CD4-positive, alpha-beta T cell treated with Interleukin-6 for 4 hours (primary cell): ENCODE measurements around the gene LSM11.
"Not testable (repeated sequence)": the region's sequence is repeated elsewhere in the genome, so short reads cannot be mapped to it uniquely, and the experiment has no call there.

ENCODE experiments used
- DNase-seq: peaks from one replicate; pipeline ENCODE4 v3.0.0-alpha.2; 2020; ENCODE audit warnings: mixed read lengths

The LSM11 gene

DNA sequence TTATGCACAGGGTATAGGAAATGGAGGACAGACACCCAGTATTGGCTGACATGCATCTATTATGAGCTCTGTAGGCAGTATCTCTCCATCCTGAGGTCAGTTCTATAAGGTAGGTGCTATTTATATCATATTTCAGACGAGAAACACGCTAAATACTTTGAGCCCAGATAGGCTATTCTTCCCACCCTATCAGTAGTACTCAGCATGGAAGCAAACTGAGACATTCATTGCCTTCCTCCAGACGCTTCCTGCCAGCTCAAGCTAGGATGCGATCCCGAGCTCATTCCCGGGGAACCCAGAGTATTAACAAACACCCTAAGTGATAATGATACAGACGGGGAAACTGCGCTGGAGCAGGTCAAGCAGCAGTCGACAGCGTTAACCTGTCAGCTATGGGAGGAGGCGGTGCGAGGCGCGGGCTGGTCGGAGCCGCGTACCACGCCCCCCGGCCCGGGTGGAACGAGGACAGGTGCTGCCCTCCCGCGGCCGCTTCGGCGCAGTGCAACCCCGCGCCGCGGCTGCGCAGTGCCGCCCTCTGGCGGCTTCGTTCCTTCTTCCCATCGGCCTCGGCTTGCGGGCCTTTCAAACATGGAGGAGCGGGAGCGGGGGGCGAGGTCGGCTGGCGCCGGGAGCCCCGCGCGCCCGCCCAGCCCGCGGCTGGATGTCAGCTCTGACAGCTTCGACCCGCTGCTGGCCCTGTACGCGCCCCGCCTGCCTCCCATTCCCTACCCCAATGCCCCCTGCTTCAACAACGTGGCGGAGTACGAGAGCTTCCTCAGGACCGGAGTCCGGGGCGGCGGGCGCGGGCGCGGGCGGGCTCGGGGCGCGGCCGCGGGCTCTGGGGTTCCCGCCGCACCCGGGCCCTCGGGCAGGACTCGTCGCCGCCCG lies at the start of gene LSM11:
Gene LSM11 (plus strand): TSS at position 550 of the 888 bp plus-strand sequence. CDS start 39 bp downstream, at position 589.
- DNase-seq: peak; percentile 94

DNA sequence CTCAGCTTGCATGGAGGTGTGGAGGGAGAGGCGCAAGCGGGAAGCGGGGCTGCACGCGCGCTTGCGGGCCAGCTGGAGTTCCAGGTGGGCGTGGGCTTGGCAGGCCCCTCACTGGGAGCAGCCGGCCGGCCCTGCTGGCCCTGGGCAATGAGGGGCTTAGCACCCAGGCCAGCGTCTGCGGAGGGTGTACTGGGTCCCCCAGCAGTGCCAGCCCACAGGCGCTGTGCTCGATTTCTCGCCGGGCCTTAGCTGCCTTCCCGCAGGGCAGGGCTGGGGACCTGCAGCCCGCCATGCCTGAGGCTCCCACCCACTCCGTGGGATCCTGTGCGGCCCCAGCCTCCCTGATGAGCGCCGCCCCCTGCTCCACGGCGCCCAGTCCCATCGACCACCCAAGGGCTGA lies 49.7 kb upstream of the LSM11 start:
- DNase-seq: not testable (repeated sequence)

DNA sequence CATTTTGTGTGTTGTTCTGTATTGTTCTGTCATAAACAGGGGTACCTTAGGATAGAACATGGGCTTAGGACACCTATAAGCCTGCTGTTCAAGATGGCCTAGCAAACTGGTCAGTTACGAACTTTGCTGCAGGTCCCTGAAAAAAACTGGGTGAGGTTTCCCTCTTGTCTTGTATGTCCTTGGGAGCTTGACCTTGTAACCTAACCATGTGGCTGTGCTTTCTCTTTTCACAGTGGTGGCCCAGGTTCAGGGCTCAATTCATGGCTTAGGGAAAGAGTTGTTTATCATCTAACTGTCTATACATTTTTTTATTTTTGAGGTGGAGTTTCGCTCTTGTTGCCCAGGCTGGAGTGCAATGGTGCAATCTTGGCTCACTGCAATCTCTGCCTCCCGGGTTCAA lies 47.4 kb upstream of the LSM11 start:
- DNase-seq: not testable (repeated sequence)

DNA sequence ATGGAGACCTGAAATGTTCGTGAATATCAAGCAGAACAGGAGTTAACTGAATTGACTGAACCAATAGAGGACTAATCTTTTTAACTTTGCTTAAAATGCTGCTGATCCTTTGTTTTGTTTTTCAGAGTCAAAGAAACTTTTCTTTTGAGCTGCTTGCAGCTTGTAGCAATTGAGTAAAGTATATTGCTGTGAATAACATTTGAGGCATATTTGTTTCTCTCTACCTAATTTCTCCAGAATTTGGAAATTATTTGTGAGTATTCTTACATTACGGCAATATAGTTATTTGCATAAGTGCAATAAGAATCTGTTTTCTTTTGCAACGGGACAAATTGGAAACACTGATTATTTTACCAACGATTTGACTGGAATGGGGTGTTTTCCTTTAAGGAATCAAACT lies 44.8 kb upstream of the LSM11 start:
- DNase-seq: not testable (repeated sequence)

- DNase-seq: no peak
These were observed 39.8 kb upstream of the LSM11 start for GRCh38 chr5:157703736-157704135.

- no peak for DNase-seq
These were observed 34.6 kb upstream of the LSM11 start for GRCh38 chr5:157708866-157709265.

DNA sequence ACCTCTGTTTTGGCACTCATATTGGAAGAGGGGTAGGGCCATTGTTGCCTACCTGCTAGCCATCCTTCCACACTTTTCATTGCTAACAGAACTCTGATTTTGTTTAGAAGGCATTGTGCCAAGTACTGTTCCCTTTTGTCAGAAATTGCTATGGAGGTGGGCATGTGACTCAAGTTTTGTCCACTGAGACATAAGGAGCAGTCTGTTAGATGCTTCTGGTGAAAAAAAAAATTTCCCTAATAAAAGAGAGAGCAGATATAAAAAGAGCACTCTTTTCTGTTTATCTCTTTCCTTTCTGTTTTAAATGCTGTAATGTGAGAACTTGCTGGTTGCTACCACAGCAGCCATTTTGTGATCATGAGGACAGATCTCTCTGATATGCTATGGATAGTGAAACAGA lies 34.2 kb upstream of the LSM11 start:
- DNase-seq: no peak

GRCh38 chr5:157710431-157710830 lies 33.1 kb upstream of the LSM11 start:
- no peak for DNase-seq

DNA sequence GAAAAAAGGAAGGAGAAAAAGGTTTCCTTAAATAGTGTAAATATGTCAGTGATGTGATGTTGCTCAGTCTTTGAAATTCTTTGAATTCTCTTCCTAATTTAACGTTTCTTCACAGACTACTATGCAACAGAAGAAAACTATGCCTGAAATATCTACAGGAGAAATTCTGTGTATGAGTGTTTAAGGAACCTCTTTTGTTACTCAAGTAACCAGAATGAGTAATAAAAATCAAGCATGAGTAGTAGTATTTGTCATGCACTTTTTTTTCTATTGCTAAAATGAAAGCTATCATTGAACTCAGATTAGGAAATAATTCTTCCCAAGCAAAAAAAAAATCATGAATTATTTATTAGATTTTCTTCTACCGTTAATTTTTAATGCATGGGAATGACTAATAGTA lies 32.6 kb upstream of the LSM11 start:
- DNase-seq: no peak

- DNase-seq: no peak
These were observed 29.5 kb upstream of the LSM11 start for GRCh38 chr5:157713830-157714595.

DNA sequence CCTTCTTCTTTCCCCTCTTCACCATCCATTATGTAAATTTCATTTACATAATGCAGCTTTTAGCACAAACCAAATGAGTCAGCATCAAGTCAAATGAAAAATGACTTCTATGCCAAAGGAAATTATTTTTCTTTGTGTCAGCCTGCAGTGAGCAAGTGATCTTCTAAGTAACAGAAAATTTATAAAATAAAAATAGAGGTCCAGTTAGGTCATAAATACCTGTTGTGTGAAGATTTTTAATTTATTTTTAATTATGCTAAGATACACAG lies 29.0 kb upstream of the LSM11 start:
- no peak for DNase-seq

GRCh38 chr5:157718519-157718918 lies 25.0 kb upstream of the LSM11 start:
- DNase-seq: peak; percentile 30

DNA sequence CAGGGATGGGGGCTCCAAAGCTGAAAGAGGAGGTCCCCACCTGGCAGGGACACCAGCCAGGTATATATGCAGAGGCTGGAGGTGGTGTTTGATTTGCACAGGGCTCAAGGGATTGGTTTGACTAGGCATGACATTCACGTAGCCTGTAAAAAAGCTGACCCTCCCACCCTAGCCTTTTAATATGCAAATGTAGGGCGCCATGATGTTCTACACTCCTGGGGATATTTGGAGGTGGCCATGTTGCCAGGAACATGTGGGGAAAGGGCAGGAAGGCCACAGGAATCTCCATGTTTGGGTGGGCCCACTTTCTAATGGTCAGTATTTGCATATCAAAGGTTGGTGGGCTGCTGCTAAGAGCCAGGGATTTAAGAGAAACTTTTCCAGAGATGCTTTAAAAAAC lies 24.3 kb upstream of the LSM11 start:
- no peak for DNase-seq

GRCh38 chr5:157721159-157721558 lies 22.4 kb upstream of the LSM11 start:
- no peak for DNase-seq

- DNase-seq: not testable (repeated sequence)
These were observed 20.6 kb upstream of the LSM11 start for GRCh38 chr5:157722895-157723294.

DNA sequence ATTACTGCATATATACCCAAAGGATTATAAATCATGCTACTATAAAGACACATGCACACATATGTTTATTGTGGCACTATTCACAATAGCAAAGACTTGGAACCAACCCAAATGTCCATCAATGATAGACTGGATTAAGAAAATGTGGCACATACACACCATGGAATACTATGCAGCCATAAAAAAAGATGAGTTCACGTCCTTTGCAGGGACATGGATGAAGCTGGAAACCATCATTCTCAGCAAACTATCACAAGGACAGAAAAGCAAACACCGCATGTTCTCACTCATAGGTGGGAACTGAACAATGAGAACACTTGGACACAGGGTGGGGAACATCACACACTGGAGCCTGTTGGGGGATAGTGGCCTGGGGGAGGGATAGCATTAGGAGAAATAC lies 16.9 kb upstream of the LSM11 start:
- DNase-seq: not testable (repeated sequence)

DNA sequence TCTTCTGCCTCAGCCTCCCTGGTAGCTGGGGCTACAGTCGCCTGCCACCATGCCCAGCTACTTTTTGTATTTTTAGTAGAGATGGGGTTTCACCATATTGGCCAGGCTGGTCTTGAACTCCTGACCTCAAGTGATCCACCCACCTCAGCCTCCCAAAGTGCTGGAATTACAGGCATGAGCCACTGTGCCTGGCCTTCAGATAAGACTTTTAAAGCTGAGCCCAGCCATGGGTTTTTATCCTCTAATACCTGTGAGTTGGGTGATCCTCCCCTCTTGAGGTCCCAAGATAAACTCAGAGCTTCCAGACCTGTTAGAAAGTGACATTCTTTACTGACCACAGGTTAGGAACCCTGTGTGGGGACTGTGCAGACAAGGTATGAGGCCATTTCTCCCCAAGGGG lies 15.7 kb upstream of the LSM11 start:
- DNase-seq: not testable (repeated sequence)

DNA sequence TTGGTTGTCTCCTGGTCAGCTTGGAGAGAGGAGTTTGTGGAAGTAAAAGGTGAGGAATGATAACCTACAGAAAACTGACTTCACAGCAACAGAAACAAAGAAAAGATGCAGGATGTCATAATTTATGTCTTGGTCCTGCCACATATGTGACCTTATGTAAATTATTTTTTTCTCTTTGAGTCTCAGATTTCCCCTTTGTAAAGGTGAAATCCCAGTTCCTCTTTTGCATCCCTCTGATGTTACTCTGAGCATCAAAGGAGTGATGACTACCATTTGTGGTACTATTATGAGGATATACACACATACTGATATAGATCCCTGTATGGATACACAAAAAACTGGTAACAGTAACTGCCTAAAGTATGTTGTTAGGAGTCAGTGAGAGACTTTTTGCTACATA lies 13.7 kb upstream of the LSM11 start:
- DNase-seq: no peak

GRCh38 chr5:157730900-157731271 lies 12.6 kb upstream of the LSM11 start:
- no peak for DNase-seq

GRCh38 chr5:157731272-157732129 lies 12.0 kb upstream of the LSM11 start, which contains the start of gene THG1L:
TSS of gene THG1L (plus strand) at chr5:157731420. CDS start at chr5:157731441, 21 bp downstream.
- DNase-seq: peak; percentile 97

GRCh38 chr5:157732130-157732514 lies 11.4 kb upstream of the LSM11 start:
- no peak for DNase-seq

DNA sequence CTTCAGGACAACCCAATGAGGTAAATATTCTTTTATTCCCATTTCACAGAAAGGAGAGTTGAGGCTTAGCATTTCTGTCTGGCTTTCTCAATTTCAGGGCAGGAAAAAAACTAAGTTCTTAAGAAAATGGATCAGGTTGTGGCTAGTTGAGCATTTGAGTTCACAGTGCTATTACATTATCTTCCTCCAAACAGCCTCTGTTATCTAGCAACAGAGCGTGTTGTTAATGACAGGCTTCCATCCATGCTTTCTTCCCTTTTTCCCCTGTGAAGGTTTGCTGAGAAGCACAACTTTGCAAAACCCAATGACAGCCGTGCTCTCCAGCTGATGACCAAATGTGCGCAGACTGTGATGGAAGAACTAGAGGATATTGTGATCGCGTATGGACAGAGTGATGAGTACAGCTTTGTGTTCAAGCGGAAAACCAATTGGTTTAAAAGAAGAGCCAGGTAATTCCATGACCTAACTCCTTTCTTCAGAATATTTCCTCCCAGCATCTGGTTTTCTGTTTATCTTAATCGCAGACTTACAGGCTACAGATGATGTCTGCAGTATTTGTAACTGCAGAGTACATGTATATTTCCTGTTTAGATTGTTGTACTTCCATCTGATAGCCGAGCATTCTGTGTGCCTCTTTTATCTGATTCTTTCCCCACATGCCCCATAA lies 10.8 kb upstream of the LSM11 start:
- no peak for DNase-seq

- no peak for DNase-seq
These were observed 9.1 kb upstream of the LSM11 start for GRCh38 chr5:157734436-157734835.
